Mammary epithelial cell (primary cell): ENCODE results near the gene FAM83C.

Experiments
- CTCF ChIP-seq, 2 donors: IDR thresholded peaks in 1 of 2; conservative IDR thresholded peaks in 1 of 2; 2 replicates each; pipeline ENCODE4 v1.5.1; 2011 to 2012; ENCODE audit warnings: inconsistent platforms in 2 of 2, low read length in 2 of 2, mild to moderate bottlenecking in 2 of 2, control low read depth in 1 of 2, low read depth in 1 of 2; ENCODE audit not compliant: insufficient read depth in 1 of 2; ENCODE audit errors: extremely low read depth in 1 of 2
- EZH2 ChIP-seq: IDR thresholded peaks from 2 replicates; pipeline ENCODE4 v1.6.1; 2012; ENCODE audit warnings: low read length, inconsistent platforms, borderline replicate concordance

GRCh38 chr20:35320396-35321126, 28.3 kb upstream of the FAM83C start:
- TF ChIP-seq CTCF (conservative IDR thresholded peaks at IDR 0.05 in 1 of 2, IDR thresholded peaks at IDR 0.05 in 1 of 2; ENCODE audit: extremely low read depth in 1 of 2, insufficient read depth in 1 of 2, low read depth in 1 of 2, low read length in 2 of 2) (no peak), EZH2 (no peak)
